ENCODE results near the gene STAB1.

The STAB1 gene

DNA sequence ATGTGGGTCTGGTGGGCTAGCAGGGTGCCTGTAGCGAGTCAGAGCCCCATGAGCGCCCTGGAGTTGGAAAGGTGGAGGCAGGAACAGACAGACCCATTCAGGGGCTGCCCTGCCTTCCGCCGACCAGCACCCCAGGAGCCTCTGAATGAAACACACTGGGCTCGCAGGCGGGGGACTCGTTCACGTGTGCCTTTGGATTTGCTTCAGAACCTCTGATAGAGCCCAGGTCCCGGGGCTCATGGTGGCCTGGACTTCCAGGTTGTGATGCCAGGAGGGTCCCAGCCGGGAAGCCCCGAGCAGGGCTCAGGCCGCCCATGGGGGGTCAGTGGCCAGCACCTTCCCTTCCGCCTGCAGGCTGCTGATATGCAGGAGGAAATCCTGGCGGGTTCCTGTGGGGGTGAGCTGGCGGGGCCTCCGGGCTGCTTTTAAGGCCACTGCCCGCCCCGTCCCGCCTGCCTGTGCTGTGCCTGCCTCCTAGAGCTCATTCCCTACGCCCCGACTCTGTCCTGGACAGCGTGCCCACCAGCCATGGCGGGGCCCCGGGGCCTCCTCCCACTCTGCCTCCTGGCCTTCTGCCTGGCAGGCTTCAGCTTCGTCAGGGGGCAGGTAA lies at the start of gene STAB1:
TSS of gene STAB1 (plus strand) at position 453 of the 610 bp plus-strand sequence. CDS start at position 529, 76 bp downstream.
- DNase-seq: no peak

DNA sequence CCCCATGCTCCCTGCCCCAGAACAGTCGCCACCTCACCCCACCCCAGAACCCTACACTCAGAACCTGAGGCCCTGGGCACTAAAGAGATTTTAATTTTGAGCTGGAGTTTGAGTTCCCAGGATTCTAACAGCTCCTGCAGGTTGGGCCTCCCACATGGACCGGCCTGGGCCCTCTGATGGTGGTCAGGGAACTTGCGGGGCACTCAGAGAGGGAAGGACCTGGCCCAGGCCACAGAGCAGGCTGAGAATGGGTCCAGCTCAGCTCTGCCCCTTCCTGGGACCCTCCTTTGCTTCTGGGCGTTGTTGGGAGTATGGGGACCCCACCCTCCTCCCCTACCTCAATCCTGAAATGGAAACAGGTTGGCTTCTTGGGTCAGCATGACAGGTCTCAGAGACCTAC lies 49.1 kb upstream of the STAB1 start:
- DNase-seq: no peak

DNA sequence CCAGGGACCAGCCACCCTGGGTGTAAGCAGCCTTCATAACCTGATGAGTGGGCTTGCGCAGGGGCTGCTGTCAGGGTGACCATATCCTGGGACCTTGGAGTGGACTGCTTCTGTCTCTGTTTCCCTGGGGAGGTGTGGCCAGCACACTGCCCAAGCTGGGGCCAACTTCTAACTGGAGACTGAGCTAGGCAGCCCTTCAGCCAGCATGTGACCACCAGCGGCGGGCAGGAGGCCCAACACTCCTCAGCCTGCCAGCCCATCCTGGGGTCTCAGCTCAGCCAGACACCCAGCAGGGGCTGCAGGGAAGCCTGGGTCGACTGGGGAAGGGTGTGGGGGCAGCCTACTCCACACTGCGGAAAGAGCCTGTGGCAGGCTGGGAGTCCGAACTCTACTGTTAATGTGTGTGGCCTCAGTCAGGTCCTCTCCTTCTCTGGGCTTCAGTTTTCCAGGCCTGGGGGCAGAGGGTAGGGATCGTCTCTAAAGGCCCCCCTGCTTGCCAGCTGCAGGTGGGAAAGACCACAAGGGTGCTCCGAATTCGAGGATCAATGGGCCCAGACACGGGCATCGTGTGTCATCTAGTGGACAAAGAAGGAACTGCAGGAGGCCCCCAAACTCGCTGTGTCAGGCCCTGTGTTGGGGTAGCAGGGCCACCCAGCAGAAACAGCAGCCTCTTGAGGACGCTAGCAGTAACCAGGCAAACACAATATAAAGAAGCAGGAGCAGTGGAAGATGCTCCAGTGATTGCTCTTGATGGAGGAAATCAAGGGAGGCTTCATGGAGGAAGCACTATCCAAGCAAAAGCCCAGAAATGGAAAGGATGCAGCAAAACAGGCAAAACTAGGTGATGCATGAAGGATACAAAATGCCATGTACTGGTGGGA lies 48.3 kb upstream of the STAB1 start:
- DNase-seq: peak; percentile 58

DNA sequence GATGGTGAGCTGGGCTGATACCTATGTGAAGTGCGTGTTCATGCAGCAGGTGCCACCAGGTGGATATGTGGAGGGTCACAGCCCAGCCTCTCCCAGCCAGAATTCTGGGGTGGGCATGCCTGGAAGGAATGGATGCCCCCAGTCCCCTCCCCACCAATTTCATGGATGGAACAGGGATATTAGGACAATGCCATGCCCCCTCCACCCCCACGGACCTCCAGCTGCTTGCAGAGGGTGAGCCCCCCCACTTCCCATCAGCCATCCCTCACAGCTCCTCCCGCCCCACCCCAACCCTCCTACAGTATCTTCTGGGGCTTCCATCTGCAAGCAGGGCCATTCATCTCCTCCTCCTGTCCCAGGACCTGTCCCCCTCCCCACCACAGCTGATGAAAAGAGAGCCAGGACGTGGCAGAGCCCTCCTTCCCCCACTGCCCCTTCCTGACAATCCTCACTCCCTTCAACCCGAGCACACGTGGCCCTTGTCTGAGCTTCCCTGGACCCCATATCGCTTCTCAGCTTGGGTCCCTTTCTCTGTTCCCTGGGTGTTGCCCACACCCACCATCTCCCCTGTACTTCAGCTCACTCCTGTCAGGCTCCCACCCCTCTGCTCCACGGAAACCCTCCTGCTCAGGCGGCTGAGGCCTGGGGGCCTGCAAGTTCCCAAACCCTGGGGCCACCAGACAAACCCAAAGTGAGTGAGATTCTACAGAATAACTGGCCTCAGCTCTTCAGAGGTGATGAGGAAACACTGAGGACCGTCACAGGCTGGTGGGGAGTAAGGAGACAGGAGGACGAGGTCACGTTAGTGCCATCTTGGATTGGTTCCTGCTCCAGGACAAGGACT lies 47.4 kb upstream of the STAB1 start:
- no peak for DNase-seq

DNA sequence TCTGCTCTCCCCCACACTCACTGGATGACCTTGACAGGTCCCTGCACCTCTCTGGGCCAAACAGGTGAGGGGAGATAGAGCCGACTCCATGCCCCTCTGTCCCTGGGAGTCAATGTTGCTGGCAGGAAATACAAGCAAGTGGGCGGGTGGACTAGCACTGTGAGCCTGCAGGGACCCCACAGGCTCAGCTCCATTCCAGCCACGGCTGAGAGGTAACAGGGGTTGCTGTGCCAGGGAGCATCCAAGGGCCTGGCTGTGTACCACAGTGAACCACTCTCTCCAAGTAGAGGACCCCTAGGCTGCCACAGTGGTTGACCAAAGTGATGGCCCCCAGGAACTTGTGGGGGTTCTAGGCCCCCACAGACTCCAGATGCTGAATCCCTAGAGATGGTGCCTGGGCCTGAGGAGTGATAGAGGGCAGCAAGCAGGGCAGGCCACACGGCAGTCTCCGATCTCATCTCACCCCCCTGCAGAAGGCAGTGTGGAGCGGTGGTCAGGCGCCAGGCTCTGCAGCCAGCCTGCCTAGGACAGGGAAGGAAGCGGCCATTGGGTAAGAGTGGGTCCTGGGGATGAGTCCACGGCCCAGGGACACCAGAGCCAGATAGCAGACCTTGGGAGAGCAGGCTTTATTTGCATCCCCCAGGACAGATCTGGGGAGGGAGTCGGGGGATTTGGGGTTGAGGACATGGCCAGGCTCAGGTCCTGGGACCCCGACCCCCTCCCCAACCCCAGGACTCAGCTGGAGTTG lies 44.5 kb upstream of the STAB1 start:
- DNase-seq: no peak

- DNase-seq: no peak
Observed at GRCh38 chr3:52451237-52452083, 43.7 kb upstream of the STAB1 start.

DNA sequence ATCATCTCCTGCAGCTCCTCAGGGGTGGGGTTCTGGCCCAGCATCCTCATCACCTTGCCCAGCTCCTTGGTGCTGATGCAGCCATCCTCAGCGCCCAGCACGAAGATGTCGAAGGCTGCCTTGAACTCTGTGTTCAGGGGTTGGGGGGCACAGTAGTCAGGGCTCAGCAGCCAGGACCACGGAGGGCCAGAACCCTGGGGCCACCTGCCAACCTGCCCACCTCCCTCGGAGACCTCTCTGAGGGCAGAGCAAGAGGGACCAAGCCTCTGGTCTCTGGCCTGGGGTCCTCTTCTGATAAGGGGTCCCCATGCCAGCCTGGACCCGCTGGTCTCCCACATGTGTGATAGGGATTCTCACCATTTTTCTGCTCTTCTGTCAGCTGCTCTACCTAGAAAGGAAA lies 43.0 kb upstream of the STAB1 start:
- DNase-seq: no peak

DNA sequence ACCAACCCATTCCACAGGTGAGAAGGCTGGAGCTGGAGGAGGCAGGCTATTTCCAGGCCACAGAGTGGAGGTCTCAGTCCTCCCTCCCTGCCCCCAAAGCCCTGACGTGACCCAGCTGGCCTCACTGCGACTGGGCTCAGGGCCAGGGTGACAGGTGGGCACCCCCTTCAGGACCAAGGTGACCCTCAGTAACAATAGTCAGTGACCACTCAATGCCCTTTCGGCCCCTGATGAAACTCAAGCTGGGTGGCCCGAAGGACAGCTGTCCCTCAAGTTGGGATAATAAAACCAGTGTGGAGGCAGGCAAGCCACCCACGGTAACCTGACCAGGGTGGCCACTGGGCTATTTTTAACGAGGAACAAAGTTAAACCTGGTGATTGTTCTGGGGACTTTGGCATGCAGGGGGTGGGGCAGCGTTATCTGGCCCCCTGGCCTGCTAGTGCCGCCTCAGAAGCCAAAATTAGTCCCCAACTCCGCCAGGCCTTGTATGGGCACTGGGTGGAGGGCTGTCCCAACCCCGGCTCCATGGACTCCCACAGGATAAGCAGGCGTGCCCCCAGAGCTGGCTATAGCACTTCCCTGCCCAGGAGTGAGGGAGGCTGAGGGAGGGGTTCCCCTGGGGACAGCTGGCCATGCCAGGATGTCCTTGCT lies 42.4 kb upstream of the STAB1 start:
- no peak for DNase-seq

- DNase-seq: no peak
Observed at GRCh38 chr3:52453496-52454249, 41.5 kb upstream of the STAB1 start, which contains the start of gene TNNC1. TSS of gene TNNC1 (minus strand) at chr3:52454041. CDS start at chr3:52454015, 26 bp downstream.

GRCh38 chr3:52454250-52454937 lies 40.7 kb upstream of the STAB1 start:
- no peak for DNase-seq

DNA sequence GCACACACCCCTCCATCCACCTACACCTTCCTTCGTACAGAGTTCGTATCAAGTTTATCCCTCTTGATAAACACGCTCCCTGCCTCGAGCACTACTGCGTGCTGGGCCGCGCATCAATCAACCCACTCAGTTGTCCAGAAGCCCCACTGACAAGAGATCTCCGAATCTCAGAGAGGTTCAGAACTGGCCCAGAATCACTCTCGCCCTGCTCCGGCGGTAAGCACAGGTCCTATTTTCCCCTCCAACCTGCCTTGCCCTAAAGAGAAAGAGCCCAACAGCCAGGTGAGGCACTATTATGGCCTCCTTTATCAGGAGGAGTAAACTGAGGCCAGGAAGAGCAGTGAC lies 40.2 kb upstream of the STAB1 start:
- no peak for DNase-seq

- DNase-seq: peak; percentile 96
Observed at GRCh38 chr3:52455283-52456168, 39.6 kb upstream of the STAB1 start, which contains the start of gene NISCH. TSS of gene NISCH (plus strand) at chr3:52455604. CDS start at chr3:52455642, 38 bp downstream.

DNA sequence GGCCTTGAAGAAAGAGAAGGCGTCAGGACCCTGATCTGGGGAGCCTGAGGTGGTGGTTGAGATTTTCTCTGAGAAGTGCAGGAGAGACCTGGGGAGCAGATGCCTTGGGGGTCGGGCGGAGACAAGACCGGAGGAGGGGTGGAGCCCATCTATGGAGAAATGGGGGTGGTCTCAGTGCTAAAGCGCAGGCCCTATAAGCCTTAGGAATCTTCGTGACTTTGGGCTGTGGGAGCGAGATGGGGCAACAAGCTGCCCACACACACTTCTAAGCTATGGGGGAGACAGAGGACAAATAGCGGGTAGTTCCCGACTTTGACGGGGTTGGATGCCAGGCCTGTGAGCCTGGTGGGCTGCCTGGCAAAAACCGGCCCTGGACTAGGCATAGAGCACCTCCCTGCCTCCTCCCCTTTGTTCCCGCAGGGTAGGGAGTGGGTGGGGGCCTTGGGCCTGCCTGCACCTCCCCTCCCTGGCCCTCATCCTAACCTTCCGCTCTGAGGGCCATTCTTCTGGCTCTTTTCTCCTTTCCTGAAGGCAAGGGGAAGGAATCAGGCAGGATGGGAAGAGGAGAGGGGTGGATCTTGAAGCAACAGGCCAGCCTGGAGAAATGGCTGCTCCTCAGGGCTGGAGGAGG lies 38.9 kb upstream of the STAB1 start:
- no peak for DNase-seq

GRCh38 chr3:52456800-52457183 lies 38.3 kb upstream of the STAB1 start:
- DNase-seq: no peak

- no peak for DNase-seq
Observed at GRCh38 chr3:52458031-52458760, 36.9 kb upstream of the STAB1 start.

GRCh38 chr3:52458770-52459545 lies 36.2 kb upstream of the STAB1 start:
- no peak for DNase-seq

DNA sequence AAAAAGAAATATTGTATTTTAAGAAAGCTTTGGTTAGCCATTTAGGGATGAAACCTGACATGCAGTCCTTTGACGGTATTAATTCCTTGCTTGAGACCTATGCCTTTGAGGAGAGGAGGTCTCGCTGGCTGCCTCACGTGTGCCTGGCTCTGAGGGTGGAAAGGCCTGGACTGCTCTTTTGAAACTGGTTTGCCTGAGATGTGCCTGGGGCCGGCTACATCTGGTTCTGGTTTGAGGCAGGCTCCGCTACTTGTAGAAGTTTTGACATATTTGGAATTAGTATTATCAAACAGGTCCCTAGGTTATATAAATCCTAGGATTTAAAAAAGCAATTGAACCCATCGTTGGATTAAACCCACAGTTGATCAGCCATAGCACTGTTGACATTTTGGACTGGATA lies 33.3 kb upstream of the STAB1 start:
- no peak for DNase-seq

Data from activated effector memory CD4-positive, alpha-beta T cell treated with Interleukin-2 at 50 U/mL for 16 hours (primary cell).